K562 (cell line): ENCODE results near the gene SYT15. TPM values are rescaled to one million over a fixed set of nuclear protein-coding genes. Genes with fewer than 3 reads are reported as not detected.

Experiments
- ATAC-seq: fragments of 200-7000 bp; cut with Tn5 transposase; 3 replicates; pipeline ENCODE4 v1.9.1; 2020; ENCODE audit warnings: moderate library complexity
- BruUV-seq: library from RNA; stranded (reverse); fragments of 400-500 nt; replicated peaks from 2 replicates; lab custom pipeline; 2021; lab: Mats Ljungman, UMichigan
- CTCF ChIA-PET: fragments of 300-600 bp; formaldehyde crosslinking; extraction: SDS; loops from one replicate; lab custom pipeline; 2021; ENCODE audit warnings: low intra/inter-chr PET ratio; lab: Yijun Ruan, JAX
- POLR2A ChIA-PET: fragments of 300-600, 350-650 bp; sonication (Branson Sonifier 250); formaldehyde crosslinking; extraction: SDS; loops from one replicate; lab custom pipeline; 2021; ENCODE audit warnings: antibody characterized with exemption, inconsistent platforms; lab: Yijun Ruan, JAX
- DNase-seq, 4 experiments: peaks; one replicate each; pipeline versions ENCODE4 v3.0.0 to v3.0.0-alpha.2; 2011 to 2018; ENCODE audit warnings: low spot score in 3 of 4, mixed read lengths in 3 of 4; ENCODE audit errors: extremely low read depth in 1 of 4
- FAIRE-seq: peaks from 2 replicates; lab custom pipeline; 2011; peaks lifted over from hg19 to GRCh38; lab: Jason Lieb, UNC
- H2AFZ ChIP-seq: 2 replicates; pipeline ENCODE4 v1.6.0; 2011; ENCODE audit warnings: low read depth, low read length, control low read depth, inconsistent platforms
- H3K27ac ChIP-seq: fragments of 200-600 bp; 3 replicates; pipeline ENCODE4 v1.8.0; 2011; ENCODE audit warnings: low read depth, mild to moderate bottlenecking, control low read depth, inconsistent platforms, low read length, moderate library complexity, mixed read lengths; ENCODE audit errors: extremely low read depth
- H3K27me3 ChIP-seq, 2 experiments: fragments of 300-600 bp in 1 of 2; 2 replicates in 1 of 2; 3 replicates in 1 of 2; pipeline versions ENCODE4 v1.6.0 to v1.8.0; 2011; ENCODE audit warnings: inconsistent platforms in 2 of 2, low read length in 2 of 2, mild to moderate bottlenecking in 1 of 2, mixed read lengths in 1 of 2, moderate library complexity in 1 of 2; ENCODE audit not compliant: control insufficient read depth in 2 of 2, insufficient read depth in 2 of 2
- H3K36me3 ChIP-seq: fragments of 300-600 bp; 3 replicates; pipeline ENCODE4 v1.8.0; 2011; ENCODE audit warnings: mild to moderate bottlenecking, low read length, inconsistent platforms; ENCODE audit not compliant: control insufficient read depth, insufficient read depth
- H3K4me1 ChIP-seq, 2 experiments: fragments of 200-600 bp in 1 of 2; replicated peaks in 1 of 2; 2 replicates in 1 of 2; 3 replicates in 1 of 2; pipeline versions ENCODE4 v1.5.1 to v1.8.0; 2011; ENCODE audit warnings: inconsistent platforms in 2 of 2, low read length in 2 of 2, mild to moderate bottlenecking in 1 of 2, mixed read lengths in 1 of 2, moderate library complexity in 1 of 2; ENCODE audit not compliant: control insufficient read depth in 2 of 2, insufficient read depth in 2 of 2
- H3K4me2 ChIP-seq: 2 replicates; pipeline ENCODE4 v1.6.1; 2011; ENCODE audit warnings: low read length, control low read depth, inconsistent platforms, mixed read lengths; ENCODE audit not compliant: insufficient read depth
- H3K4me3 ChIP-seq: fragments of 200-600 bp; sonication (generic), shearing (Covaris generic); 2 replicates; pipeline ENCODE4 v1.5.1; 2016; ENCODE audit warnings: control low read depth, inconsistent platforms
- H3K79me2 ChIP-seq: fragments of 200-600 bp; 3 replicates; pipeline ENCODE4 v1.8.0; 2011; ENCODE audit warnings: low read length, inconsistent platforms; ENCODE audit not compliant: control insufficient read depth, insufficient read depth
- H3K9ac ChIP-seq, 2 experiments: 2 replicates each; pipeline versions ENCODE4 v1.6.0 to v1.6.1; 2011; ENCODE audit warnings: low read depth in 2 of 2, low read length in 2 of 2, control low read depth in 1 of 2, inconsistent platforms in 1 of 2, mild to moderate bottlenecking in 1 of 2, mixed read lengths in 1 of 2; ENCODE audit not compliant: insufficient read depth in 1 of 2
- H3K9me1 ChIP-seq: one replicate; pipeline ENCODE4 v1.6.0; 2011; ENCODE audit warnings: inconsistent platforms, mild to moderate bottlenecking, low read length, moderate library complexity; ENCODE audit not compliant: control insufficient read depth, insufficient read depth
- H3K9me3 ChIP-seq: replicated peaks from 2 replicates; pipeline ENCODE4 v1.5.1; 2011; ENCODE audit warnings: low read depth, low read length, inconsistent platforms; ENCODE audit not compliant: control insufficient read depth, insufficient read depth
- H4K20me1 ChIP-seq: replicated peaks from 2 replicates; pipeline ENCODE4 v1.6.1; 2011; ENCODE audit warnings: low read length, inconsistent platforms, mixed read lengths; ENCODE audit not compliant: control insufficient read depth, insufficient read depth
- CBFA2T3 ChIP-seq: fragments of 450-650 bp; IDR thresholded peaks from 2 replicates; pipeline ENCODE4 v1.6.1; 2017
- GABPB2 ChIP-seq: fragments of 250-450 bp; sonication (Bioruptor Pico); conservative IDR thresholded peaks from 2 replicates; pipeline ENCODE4 v1.5.1; 2021; ENCODE audit warnings: mild to moderate bottlenecking
- HDAC1 ChIP-seq, 2 experiments: fragments of 450-650 bp; IDR thresholded peaks; 2 replicates each; pipeline ENCODE4 v1.6.1; 2016 to 2017; ENCODE audit warnings: inconsistent platforms in 1 of 2, mild to moderate bottlenecking in 1 of 2, moderate library complexity in 1 of 2
- HNRNPK ChIP-seq: fragments of 200-400 bp; formaldehyde crosslinking; IDR thresholded peaks from one replicate; pipeline ENCODE4 v1.6.1; 2018; ENCODE audit warnings: mild to moderate bottlenecking, low read depth, low read length; ENCODE audit not compliant: poor library complexity, severe bottlenecking
- KDM1A ChIP-seq, 2 experiments: fragments of 450-650 bp; IDR thresholded peaks; 2 replicates each; pipeline ENCODE4 v1.6.1; 2016; ENCODE audit warnings: mild to moderate bottlenecking in 2 of 2
- MAFG ChIP-seq: fragments of 450-650 bp; conservative IDR thresholded peaks from 2 replicates; pipeline ENCODE4 v1.6.1; 2016; ENCODE audit warnings: missing genetic modification characterization, missing compliant biosample characterization
- NFE2 ChIP-seq: IDR thresholded peaks from 2 replicates; pipeline ENCODE4 v1.6.1; 2014; ENCODE audit warnings: antibody characterized with exemption, low read depth
- RCOR1 ChIP-seq, 2 experiments: IDR thresholded peaks; 2 replicates each; pipeline ENCODE4 v1.6.1; 2012; ENCODE audit warnings: low read depth in 2 of 2, low read length in 2 of 2, borderline replicate concordance in 1 of 2, improper control_type of control experiment in 1 of 2
- RFX1 ChIP-seq: fragments of 450-650 bp; IDR thresholded peaks from 2 replicates; pipeline ENCODE4 v1.6.1; 2016; ENCODE audit warnings: mild to moderate bottlenecking, moderate library complexity
- SIX5 ChIP-seq, 2 experiments: IDR thresholded peaks; 2 replicates each; pipeline ENCODE4 v1.6.1; 2011; ENCODE audit warnings: low read length in 2 of 2, borderline replicate concordance in 1 of 2, low read depth in 1 of 2, mild to moderate bottlenecking in 1 of 2, moderate library complexity in 1 of 2; ENCODE audit not compliant: insufficient read depth in 1 of 2
- SMARCB1 ChIP-seq: IDR thresholded peaks from 2 replicates; pipeline ENCODE4 v1.6.1; 2011; ENCODE audit warnings: improper control_type of control experiment, low read depth; ENCODE audit not compliant: insufficient read length
- ZBTB17 ChIP-seq: fragments of 450-650 bp; formaldehyde crosslinking; IDR thresholded peaks from 2 replicates; pipeline ENCODE4 v1.4.0; 2020; ENCODE audit warnings: mild to moderate bottlenecking
- ZNF143 ChIP-seq: sonication (generic); formaldehyde crosslinking; IDR thresholded peaks from 2 replicates; pipeline ENCODE4 v1.9.0; 2022; ENCODE audit warnings: mild to moderate bottlenecking, missing genetic modification reagents
- ZNF3 ChIP-seq: fragments of 250-450 bp; sonication (Bioruptor Pico); IDR thresholded peaks from 2 replicates; pipeline ENCODE4 v1.5.0; 2021; ENCODE audit warnings: mild to moderate bottlenecking, moderate library complexity
- WGBS: fragments of 100-300 bp; shearing (Covaris generic); methylation state at CpG from one replicate; pipeline ENCODE4 v1.1.6; 2016; ENCODE audit warnings: low coverage, mixed read lengths; ENCODE audit not compliant: insufficient coverage; ENCODE audit errors: missing lambda C conversion rate; 5-methylcytosine and 5-hydroxymethylcytosine counted together
- in situ Hi-C: fragments of 300-500 bp; cut with MboI; formaldehyde crosslinking; loops from 4 replicates; pipeline ENCODE4 v1.15.0; 2018; ENCODE audit warnings: inconsistent platforms, mixed read lengths
- intact Hi-C: fragments of 100-400 bp; cut with micrococcal nuclease; formaldehyde crosslinking; loops from 2 replicates; pipeline ENCODE4 v1.14.2; 2022
- polyA plus RNA-seq, 8 experiments: library from polyadenylated mRNA; depleted of rRNA in 4 of 8; stranded (reverse) in 5 of 8; unstranded in 3 of 8; fragments of >200 nt; fragmentation: Nextera tagmentation in 2 of 8; fragmentation: Illumina TruSeq in 1 of 8; extraction: Ambion mirVana in 2 of 8; extraction: Trizol in 1 of 8; gene quantifications; 2 replicates each; pipeline versions ENCODE4 v1.2.1 to v1.2.3, GENCODE V29; 2011 to 2014; ENCODE audit warnings: inconsistent platforms in 1 of 8, missing spikeins in 1 of 8
- total RNA-seq, 7 experiments: library from RNA; depleted of rRNA in 6 of 7; stranded (reverse); fragments of >200 nt in 6 of 7; fragmentation: Illumina TruSeq in 2 of 7; extraction: Trizol in 2 of 7; gene quantifications; 2 replicates each; pipeline versions ENCODE4 v1.2.1 to v1.2.3, GENCODE V29; 2011 to 2021; ENCODE audit warnings: low replicate concordance in 1 of 7
- TF ChIP-seq, protein P1 (sequence below): fragments of 250-450 bp; sonication (Bioruptor Pico); IDR thresholded peaks from 2 replicates; pipeline ENCODE4 v1.4.0; 2020; ENCODE audit warnings: borderline replicate concordance
- TF ChIP-seq, protein P2 (sequence below): fragments of 200-800 bp; sonication (Bioruptor generic); IDR thresholded peaks from 2 replicates; pipeline ENCODE4 v1.6.1; 2017; ENCODE audit warnings: missing genetic modification characterization, missing compliant biosample characterization

SYT15 gene
- total and polyA plus RNA-seq, 9 of the 15 experiments (the other 6 are each of a cell fraction or from before 2014, with no cell fraction given) = 0.05 to 0.82 (median 0.21) TPM; not detected in 1

DNA sequence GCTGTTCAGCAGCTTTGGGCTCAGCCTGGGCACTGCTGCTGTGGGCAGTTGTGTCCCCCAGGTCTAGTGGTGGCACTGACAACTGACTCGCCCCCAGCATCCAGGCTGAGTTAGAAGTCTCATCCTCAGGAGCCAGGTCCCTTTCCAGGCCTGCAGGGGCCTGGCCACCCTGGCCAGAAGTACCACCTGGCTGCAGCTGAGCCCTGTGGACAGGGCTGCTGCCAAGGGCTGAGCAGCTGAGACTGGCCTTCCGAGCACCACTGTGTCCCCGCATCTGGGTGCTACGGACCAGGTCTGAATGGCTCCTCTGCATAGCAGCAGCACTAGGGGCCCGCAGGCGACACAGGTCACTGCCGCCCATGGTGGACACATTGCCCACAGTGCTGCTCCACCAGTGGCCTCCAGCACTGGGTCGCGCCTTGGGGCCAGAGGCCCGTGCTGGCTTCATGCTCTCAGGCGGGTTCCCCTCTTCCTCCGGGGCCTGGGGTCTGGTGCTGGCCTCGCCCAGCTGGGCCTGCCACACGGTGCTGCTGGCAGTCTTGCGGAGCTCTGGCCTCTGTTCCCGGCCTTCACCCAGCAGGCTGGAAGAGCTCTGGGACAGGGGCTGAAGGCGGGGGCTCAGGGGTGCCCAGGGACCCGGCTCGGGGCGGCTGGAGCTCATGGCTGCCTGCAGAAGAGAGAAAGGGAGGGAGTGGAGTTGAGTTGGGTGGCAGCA, 28.7 kb upstream of the SYT15 start (continued):
- TF ChIP-seq, protein P1, sequence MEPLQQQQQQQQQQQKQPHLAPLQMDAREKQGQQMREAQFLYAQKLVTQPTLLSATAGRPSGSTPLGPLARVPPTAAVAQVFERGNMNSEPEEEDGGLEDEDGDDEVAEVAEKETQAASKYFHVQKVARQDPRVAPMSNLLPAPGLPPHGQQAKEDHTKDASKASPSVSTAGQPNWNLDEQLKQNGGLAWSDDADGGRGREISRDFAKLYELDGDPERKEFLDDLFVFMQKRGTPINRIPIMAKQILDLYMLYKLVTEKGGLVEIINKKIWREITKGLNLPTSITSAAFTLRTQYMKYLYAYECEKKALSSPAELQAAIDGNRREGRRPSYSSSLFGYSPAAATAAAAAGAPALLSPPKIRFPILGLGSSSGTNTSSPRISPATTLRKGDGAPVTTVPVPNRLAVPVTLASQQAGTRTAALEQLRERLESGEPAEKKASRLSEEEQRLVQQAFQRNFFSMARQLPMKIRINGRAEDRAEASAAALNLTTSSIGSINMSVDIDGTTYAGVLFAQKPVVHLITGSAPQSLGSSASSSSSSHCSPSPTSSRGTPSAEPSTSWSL = 0 out of 2 replicates have a peak, but pooled peaks have one; percentile 14
- TF ChIP-seq HNRNPK = no peak
- TF ChIP-seq ZBTB17 (CRISPR knock-in tag) = peak; percentile 57; the same call in 1 of the 2 replicates
- TF ChIP-seq KDM1A (IDR thresholded peaks at IDR 0.05) = no peak

DNA sequence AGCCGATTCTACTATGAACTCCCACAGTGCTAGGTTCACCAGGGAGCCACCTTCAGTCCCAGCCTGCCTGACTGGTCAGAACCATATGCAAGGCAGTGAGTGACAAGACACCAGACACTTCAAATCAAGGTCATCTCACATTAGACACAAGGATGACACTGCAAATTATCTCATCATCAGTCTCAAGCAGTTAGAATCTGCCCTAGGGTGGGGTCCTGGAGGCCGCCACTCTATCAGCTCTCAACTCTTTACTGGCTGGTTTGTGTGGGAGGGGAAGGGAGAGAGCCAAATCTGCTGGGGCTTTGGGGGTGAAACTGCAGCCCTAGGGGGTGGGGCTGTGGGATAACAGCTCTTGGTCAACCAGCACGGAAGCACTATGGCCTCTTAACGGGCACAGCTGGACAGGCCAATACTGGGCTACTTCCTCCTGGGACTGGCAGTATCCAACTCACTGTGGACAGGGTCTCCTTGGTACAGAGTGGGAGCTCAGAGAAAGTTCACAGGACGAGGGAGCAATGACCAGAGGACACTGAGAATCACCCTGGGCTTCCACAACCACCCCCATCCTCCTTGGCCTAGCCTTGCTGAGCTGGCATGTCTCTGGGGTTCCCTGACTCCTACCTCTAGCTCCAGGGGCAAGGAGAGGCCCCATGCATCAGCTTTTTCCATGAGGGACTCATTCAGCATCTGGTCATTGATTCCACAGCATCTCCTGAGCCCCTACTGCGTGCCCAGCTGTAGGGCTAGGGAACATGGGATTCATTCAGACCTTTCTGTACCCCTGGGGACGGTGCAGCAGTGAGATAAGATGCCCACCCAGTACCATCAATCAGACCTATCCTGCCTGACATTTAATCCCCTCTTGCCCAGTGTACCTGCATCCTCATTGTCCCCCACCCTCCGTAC, 27.9 kb upstream of the SYT15 start:
- H3K27me3 ChIP-seq = peaks cover 49 to 96% of the 10 kb centered on the region in 2 experiments; a peak in 4 of 5 replicates
- CTCF ChIA-PET = no interaction called here
- TF ChIP-seq NFE2 (peak; percentile 93), SMARCB1 (no peak), RCOR1 (IDR thresholded peaks at IDR 0.05; ENCODE audit: borderline replicate concordance in 1 of 2, low read depth in 2 of 2, low read length in 2 of 2) (peak in 1 of 2 experiments; percentile 81; a peak in 2 of 4 replicates), RFX1 (no peak), CBFA2T3 (peak; percentile 70), ZNF143 (CRISPR knock-in tag) (no peak), HDAC1 (IDR thresholded peaks at IDR 0.05) (peak in 1 of 2 experiments; percentile 48; a peak in 1 of 4 replicates), GABPB2 (CRISPR knock-in tag) (no peak), ZNF3 (CRISPR knock-in tag) (no peak), SIX5 (IDR thresholded peaks at IDR 0.05; ENCODE audit: borderline replicate concordance in 1 of 2, insufficient read depth in 1 of 2, low read depth in 1 of 2, low read length in 2 of 2) (no peak), MAFG (tag) (peak; percentile 100)
- TF ChIP-seq, protein P2, sequence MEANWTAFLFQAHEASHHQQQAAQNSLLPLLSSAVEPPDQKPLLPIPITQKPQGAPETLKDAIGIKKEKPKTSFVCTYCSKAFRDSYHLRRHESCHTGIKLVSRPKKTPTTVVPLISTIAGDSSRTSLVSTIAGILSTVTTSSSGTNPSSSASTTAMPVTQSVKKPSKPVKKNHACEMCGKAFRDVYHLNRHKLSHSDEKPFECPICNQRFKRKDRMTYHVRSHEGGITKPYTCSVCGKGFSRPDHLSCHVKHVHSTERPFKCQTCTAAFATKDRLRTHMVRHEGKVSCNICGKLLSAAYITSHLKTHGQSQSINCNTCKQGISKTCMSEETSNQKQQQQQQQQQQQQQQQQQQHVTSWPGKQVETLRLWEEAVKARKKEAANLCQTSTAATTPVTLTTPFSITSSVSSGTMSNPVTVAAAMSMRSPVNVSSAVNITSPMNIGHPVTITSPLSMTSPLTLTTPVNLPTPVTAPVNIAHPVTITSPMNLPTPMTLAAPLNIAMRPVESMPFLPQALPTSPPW (CRISPR knock-in tag) = peak; percentile 66; the same call in 1 of the 2 replicates

More for the DNA sequence above, 27.9 kb upstream of the SYT15 start:
- peaks cover 7 to 27% of the 10 kb centered on the region in 2 experiments; a peak in 4 of 5 replicates for H3K4me1 ChIP-seq
- in situ Hi-C loops = no loop called here
- peak; percentile 67 for FAIRE-seq
- H3K79me2 ChIP-seq = no peaks in the 10 kb centered on the region
- DNase-seq = peak; percentile 59 to 89 (median 78)
- no TSS peak for BruUV-seq
- H3K9me1 ChIP-seq = no peaks in the 10 kb centered on the region
- WGBS = 1% methylated on average over 8 of the region's 8 CpGs
- no peaks in the 10 kb centered on the region for H3K36me3 ChIP-seq
- H3K4me3 ChIP-seq = no peak overlapping the region
- POLR2A ChIA-PET = interaction anchor here (0.6 to 1.9 kb wide), 7 partner anchors 7 to 1602 kb away, joined by 3 to 6 read pairs (median 5); no protein-coding TSS in a partner anchor
- no peak overlapping the region for H2AFZ ChIP-seq
- no peaks in the 10 kb centered on the region for H3K9me3 ChIP-seq
- ATAC-seq = peak; percentile 30
- intact Hi-C loops = no loop called here
- no peak overlapping the region for H3K4me2 ChIP-seq
- peak overlapping the region in 1 of 2 experiments; percentile 2; a peak in 2 of 4 replicates for H3K9ac ChIP-seq
- peaks cover 62% of the 10 kb centered on the region for H4K20me1 ChIP-seq
- H3K27ac ChIP-seq = no peak overlapping the region
